A375 (cell line): ENCODE measurements around the gene PRG2. TPM values are rescaled to one million over a fixed set of nuclear protein-coding genes. Genes with fewer than 3 reads are reported as not detected.

Source experiments
- total RNA-seq: library from RNA; depleted of rRNA; stranded (reverse); fragments of >200 nt; shearing (Covaris generic); gene quantifications from 2 replicates; pipeline ENCODE4 v1.2.3, GENCODE V29; 2014; rRNA removed

The PRG2 gene, protein sequence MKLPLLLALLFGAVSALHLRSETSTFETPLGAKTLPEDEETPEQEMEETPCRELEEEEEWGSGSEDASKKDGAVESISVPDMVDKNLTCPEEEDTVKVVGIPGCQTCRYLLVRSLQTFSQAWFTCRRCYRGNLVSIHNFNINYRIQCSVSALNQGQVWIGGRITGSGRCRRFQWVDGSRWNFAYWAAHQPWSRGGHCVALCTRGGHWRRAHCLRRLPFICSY
- 0.58 and 0.64 TPM in 2 replicates for total RNA-seq

DNA sequence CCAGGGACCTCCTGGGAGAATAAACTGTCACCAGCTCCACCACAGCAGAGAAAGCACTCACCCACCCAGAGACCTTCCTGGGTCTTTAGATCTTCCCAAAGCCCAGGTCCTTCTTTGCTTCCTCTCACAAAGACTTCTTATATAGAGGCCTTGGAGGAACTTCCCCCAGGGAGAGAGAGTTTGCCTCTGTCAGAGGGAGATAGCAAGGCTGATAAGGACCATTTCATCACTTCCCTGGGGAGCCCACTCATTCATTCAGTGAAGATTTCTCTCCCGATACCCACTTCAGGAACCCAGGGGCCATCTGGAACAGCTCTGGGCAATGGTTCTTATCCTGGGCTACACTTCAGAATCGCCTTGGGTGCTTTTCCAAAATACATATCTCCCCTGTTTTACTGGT, at the start of gene PRG2:
Gene PRG2, minus strand, starts transcription at position 116 of the 400 bp plus-strand sequence. CDS start 706 bp downstream, outside the sequence.

DNA sequence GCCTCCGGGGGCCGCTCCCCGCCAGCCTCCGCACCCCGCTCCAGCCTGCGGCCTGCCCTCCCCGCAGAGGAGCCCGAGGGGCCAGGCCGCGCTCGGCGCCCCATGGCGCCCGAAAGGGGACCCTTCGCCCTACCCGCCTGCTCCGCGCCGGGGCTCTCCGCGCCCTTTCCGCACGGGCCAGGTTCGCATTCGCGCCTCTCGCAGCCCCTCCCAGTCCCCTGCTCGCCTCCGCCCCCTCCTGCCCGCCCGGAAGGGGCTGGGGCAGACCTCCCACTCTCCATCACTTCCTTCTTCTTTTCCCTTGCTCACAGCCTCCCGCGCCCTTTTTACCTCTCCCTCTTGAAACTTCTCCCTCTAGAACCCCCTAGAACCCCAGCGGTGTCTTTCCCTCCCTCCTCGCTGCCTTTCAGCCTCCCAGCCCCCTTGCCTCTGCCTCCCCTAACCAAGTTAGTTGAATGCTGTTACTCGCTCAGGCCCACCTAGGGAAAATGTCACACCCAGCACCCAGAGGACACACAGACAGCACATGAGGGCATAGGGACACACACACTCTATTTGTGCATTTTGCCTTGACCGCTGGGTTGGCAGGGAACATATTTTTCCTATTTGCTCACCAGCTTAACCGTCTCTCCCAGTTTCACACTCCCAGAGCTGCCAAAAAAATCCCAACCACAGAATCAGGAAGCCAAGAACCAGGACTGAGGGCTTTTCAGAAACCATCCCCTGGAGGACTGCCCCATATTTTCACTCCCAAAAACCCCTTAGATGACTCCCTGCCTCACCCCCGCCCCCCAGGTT, 36.7 kb upstream of the PRG2 start, which contains the start of gene SLC43A3:
Gene SLC43A3, minus strand, starts transcription at position 193 of the 798 bp plus-strand sequence. CDS start 949 bp downstream, outside the sequence.

GRCh38 chr11:57380975-57381374, 9.5 kb downstream of the PRG2 start, which contains the start of gene PRG3:
TSS of gene PRG3 (minus strand) at chr11:57381150. CDS start at chr11:57380708, 442 bp downstream.

DNA sequence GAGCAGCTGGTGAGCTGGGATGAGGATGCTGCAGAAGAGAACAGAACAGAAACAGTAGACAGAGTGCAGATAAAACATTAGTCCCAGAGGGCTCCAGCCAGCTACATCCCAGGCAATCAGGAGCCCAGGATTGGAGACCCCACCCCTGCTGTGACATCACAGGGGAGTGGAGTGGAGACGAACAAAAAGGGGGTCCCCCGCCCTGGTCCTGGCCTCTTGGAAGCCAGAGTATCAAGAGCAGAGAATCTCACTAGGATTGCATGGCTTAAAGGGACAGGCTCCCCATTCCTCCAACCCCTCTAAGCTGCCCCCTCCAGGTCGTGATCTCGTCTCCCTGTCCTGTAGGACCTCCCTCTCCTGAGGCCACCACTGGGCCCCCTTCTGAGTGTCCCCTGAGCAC, 52.3 kb downstream of the PRG2 start, which contains the start of gene P2RX3:
Gene P2RX3, plus strand, starts transcription at position 211 of the 400 bp plus-strand sequence. CDS start 199 bp downstream, outside the sequence.

Other genes starting within 250 kb of the PRG2 start
- not detected in 2 replicates for gene LRRC55, start 208.7 kb downstream of the PRG2 start, total RNA-seq
- gene APLNR, start 153.4 kb downstream of the PRG2 start, total RNA-seq, result not detected in 2 replicates
- gene TNKS1BP1, start 65.7 kb downstream of the PRG2 start, total RNA-seq, result 63.2 and 72.4 TPM in 2 replicates
- 340 and 353 TPM in 2 replicates for gene SSRP1, start 54.8 kb downstream of the PRG2 start, total RNA-seq
- gene P2RX3, start 52.3 kb downstream of the PRG2 start, total RNA-seq, result not detected in 2 replicates
- not detected in 2 replicates for gene PRG3, start 9.5 kb downstream of the PRG2 start, total RNA-seq
- gene SLC43A3, start 36.5 kb upstream of the PRG2 start, total RNA-seq, result 110 and 116 TPM in 2 replicates
- 1.2 and 2.3 TPM in 2 replicates for gene RTN4RL2, start 69.9 kb upstream of the PRG2 start, total RNA-seq
- gene SLC43A1, start 125.1 kb upstream of the PRG2 start, total RNA-seq, result 15.6 and 17.5 TPM in 2 replicates
- gene TIMM10, start 140.1 kb upstream of the PRG2 start, total RNA-seq, result 144 and 159 TPM in 2 replicates
- gene SMTNL1, start 146.9 kb upstream of the PRG2 start, total RNA-seq, result not detected in 2 replicates
- gene UBE2L6, start 177.0 kb upstream of the PRG2 start, total RNA-seq, result 48.8 and 52.1 TPM in 2 replicates
- 0.42 TPM in 1 of 2 replicates, not detected in the other for gene SERPING1, start 207.0 kb upstream of the PRG2 start, total RNA-seq